ENCODE results near the gene CCDC191. TPM values are rescaled to one million over a fixed set of nuclear protein-coding genes. Genes with fewer than 3 reads are reported as not detected.

CCDC191 gene
- total RNA-seq = 1 to 10 TPM; 3.2 to 4.6 (median 4.3) TPM

GRCh38 chr3:114056130-114057010, at the start of gene CCDC191, which contains the start of gene QTRT2:
Gene CCDC191, minus strand, starts transcription at chr3:114056526. Its CDS starts 60 bp downstream, at chr3:114056466.
Gene QTRT2, plus strand, starts transcription at chr3:114056737. Its CDS starts 8,521 bp downstream, at chr3:114065258.
- Histone ChIP-seq H3K36me3 (no peaks in the 10 kb centered on the region), H3K27me3 (no peaks in the 10 kb centered on the region), H3K4me1 (peaks cover 14 to 35% (median 30%) of the 10 kb centered on the region in 4 donors), H3K9me3 (no peaks in the 10 kb centered on the region), H3K4me3 (peak within 1 kb of the TSS; percentile 64 to 91 (median 76)), H3K27ac (replicated peaks in 1 of 4) (peak within 1 kb of the TSS; percentile 79 to 87 (median 80))
- no peak for TF ChIP-seq EP300 (IDR thresholded peaks at IDR 0.05)
- TF ChIP-seq CTCF (IDR thresholded peaks at IDR 0.05) = peak in 1 of 3 experiments; percentile 12
- no peak for TF ChIP-seq POLR2A (IDR thresholded peaks at IDR 0.05; ENCODE audit: low read depth)
- TF ChIP-seq POLR2AphosphoS5 (IDR thresholded peaks at IDR 0.05) = peak; percentile 67 to 94
- DNase-seq (ENCODE audit: extremely low spot score) = peak; percentile 100
- intact Hi-C loops (cut with DNase I) = no loop called here
- under 1% methylated on average over 27 of the region's 49 CpGs for WGBS

GRCh38 chr3:114104414-114104813, 48.1 kb upstream of the CCDC191 start:
- Histone ChIP-seq H3K9me3 (no peaks in the 10 kb centered on the region), H3K27ac (replicated peaks in 1 of 4) (no peak overlapping the region), H3K27me3 (no peaks in the 10 kb centered on the region), H3K36me3 (no peaks in the 10 kb centered on the region), H3K4me1 (no peaks in the 10 kb centered on the region), H3K4me3 (no peak overlapping the region)
- 100% methylated on average over 3 of the region's 3 CpGs for WGBS
- intact Hi-C loops (cut with DNase I) = no loop called here
- no peak for DNase-seq (ENCODE audit: extremely low spot score)
- no peak for TF ChIP-seq POLR2AphosphoS5 (IDR thresholded peaks at IDR 0.05)
- TF ChIP-seq EP300 (IDR thresholded peaks at IDR 0.05) = no peak
- no peak for TF ChIP-seq CTCF (IDR thresholded peaks at IDR 0.05)
- TF ChIP-seq POLR2A (IDR thresholded peaks at IDR 0.05; ENCODE audit: low read depth) = no peak

GRCh38 chr3:114103858-114104257, 47.5 kb upstream of the CCDC191 start:
- intact Hi-C loops (cut with DNase I) = no loop called here
- no peaks in the 10 kb centered on the region for H3K27me3 ChIP-seq
- H3K4me1 ChIP-seq = no peaks in the 10 kb centered on the region
- TF ChIP-seq CTCF (IDR thresholded peaks at IDR 0.05) = no peak
- WGBS = 92% methylated on average over 4 of the region's 4 CpGs
- H3K4me3 ChIP-seq = no peak overlapping the region
- H3K36me3 ChIP-seq = no peaks in the 10 kb centered on the region
- no peak overlapping the region for H3K27ac ChIP-seq (replicated peaks in 1 of 4)
- H3K9me3 ChIP-seq = no peaks in the 10 kb centered on the region
- no peak for DNase-seq (ENCODE audit: extremely low spot score)

- no peaks in the 10 kb centered on the region for H3K9me3 ChIP-seq
- H3K36me3 ChIP-seq = no peaks in the 10 kb centered on the region
- intact Hi-C loops (cut with DNase I) = no loop called here
- H3K4me1 ChIP-seq = no peaks in the 10 kb centered on the region
- no peak overlapping the region for H3K4me3 ChIP-seq
- TF ChIP-seq CTCF (IDR thresholded peaks at IDR 0.05) = no peak
- H3K27ac ChIP-seq (replicated peaks in 1 of 4) = no peak overlapping the region
- DNase-seq (ENCODE audit: extremely low spot score) = no peak
- 98% methylated on average over 16 of the region's 27 CpGs for WGBS
- no peaks in the 10 kb centered on the region for H3K27me3 ChIP-seq
Measured at GRCh38 chr3:114103181-114103580, 46.9 kb upstream of the CCDC191 start.

All from esophagus muscularis mucosa (tissue), 4 donors.